ENCODE data around the gene TAT. TPM values are rescaled to one million over a fixed set of nuclear protein-coding genes. Genes with fewer than 3 reads are reported as not detected.
"Not testable (repeated sequence)": the region's sequence is repeated elsewhere in the genome, so short reads cannot be mapped to it uniquely, and the experiment has no call there.

Gene TAT
- polyA plus RNA-seq, 3 donors, result not detected

DNA sequence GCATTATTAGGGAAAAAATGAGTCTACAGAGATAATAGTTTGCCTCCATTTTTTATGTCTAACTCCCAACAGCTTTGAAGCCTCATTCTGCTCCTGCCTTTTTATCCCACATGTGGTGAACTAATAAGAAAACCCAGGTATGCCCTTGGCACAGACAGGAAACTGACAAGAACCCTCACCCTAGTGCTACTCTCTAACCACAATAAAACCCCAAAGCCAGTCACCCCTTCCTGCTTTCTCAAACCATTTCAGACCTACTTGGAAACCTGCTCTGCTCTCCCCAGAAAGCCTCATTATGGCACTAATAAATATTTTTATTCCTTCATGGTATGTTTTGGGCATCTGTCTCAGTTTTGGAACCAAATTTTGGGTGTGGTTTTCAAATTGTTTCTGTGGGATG is 45.2 kb upstream of the TAT start:
- H3K27ac ChIP-seq (ENCODE audit: low read depth in 1 of 2, low read length in 2 of 2), result no peak overlapping the region
- no peak overlapping the region for H2AFZ ChIP-seq (ENCODE audit: insufficient read depth, low read depth, low read length, poor library complexity, severe bottlenecking)
- Mint-ChIP-seq H3K27ac (no peak overlapping the region), H3K4me1 (no peaks in the 10 kb centered on the region), H3K4me3 (no peak overlapping the region), H3K36me3 (no peaks in the 10 kb centered on the region), H3K27me3 (ENCODE audit: low read depth in 3 of 3) (peaks cover 15 to 29% (median 29%) of the 10 kb centered on the region in 3 donors), H3K9me3 (peaks cover 0 to 9% (median 2%) of the 10 kb centered on the region in 7 donors)
- H3K9ac ChIP-seq (ENCODE audit: insufficient read depth, low read length, poor library complexity, severe bottlenecking), result no peak overlapping the region
- H3K9me3 ChIP-seq (replicated peaks in 1 of 2; ENCODE audit: control insufficient read depth in 1 of 2, insufficient read depth in 1 of 2, low read length in 2 of 2), result no peaks in the 10 kb centered on the region
- H3K79me2 ChIP-seq (ENCODE audit: insufficient read depth, low read length), result no peaks in the 10 kb centered on the region
- no peak overlapping the region for H3K4me2 ChIP-seq (replicated peaks; ENCODE audit: extremely low read depth, low read length, poor library complexity, severe bottlenecking)
- peaks cover 0 to 8% of the 10 kb centered on the region in 2 donors for H3K4me1 ChIP-seq (ENCODE audit: control insufficient read depth in 1 of 2, insufficient read depth in 2 of 2, low read length in 2 of 2)
- DNase-seq, result no peak
- no peak overlapping the region for H3K4me3 ChIP-seq (replicated peaks in 1 of 3; ENCODE audit: low read depth in 2 of 3, low read length in 3 of 3)
- peaks cover 33 to 34% of the 10 kb centered on the region in 2 donors for H3K27me3 ChIP-seq (ENCODE audit: control insufficient read depth in 2 of 2, insufficient read depth in 2 of 2, low read length in 2 of 2)
- no peaks in the 10 kb centered on the region for H3K36me3 ChIP-seq (replicated peaks in 1 of 2; ENCODE audit: control insufficient read depth in 1 of 2, insufficient read depth in 2 of 2, low read length in 2 of 2)
- TF ChIP-seq, protein P1, sequence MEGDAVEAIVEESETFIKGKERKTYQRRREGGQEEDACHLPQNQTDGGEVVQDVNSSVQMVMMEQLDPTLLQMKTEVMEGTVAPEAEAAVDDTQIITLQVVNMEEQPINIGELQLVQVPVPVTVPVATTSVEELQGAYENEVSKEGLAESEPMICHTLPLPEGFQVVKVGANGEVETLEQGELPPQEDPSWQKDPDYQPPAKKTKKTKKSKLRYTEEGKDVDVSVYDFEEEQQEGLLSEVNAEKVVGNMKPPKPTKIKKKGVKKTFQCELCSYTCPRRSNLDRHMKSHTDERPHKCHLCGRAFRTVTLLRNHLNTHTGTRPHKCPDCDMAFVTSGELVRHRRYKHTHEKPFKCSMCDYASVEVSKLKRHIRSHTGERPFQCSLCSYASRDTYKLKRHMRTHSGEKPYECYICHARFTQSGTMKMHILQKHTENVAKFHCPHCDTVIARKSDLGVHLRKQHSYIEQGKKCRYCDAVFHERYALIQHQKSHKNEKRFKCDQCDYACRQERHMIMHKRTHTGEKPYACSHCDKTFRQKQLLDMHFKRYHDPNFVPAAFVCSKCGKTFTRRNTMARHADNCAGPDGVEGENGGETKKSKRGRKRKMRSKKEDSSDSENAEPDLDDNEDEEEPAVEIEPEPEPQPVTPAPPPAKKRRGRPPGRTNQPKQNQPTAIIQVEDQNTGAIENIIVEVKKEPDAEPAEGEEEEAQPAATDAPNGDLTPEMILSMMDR (IDR thresholded peaks at IDR 0.05), result no peak
- no peaks in the 10 kb centered on the region for H4K20me1 ChIP-seq (ENCODE audit: insufficient read depth, low read length)
- intact Hi-C loops (cut with micrococcal nuclease), result no loop called here

DNA sequence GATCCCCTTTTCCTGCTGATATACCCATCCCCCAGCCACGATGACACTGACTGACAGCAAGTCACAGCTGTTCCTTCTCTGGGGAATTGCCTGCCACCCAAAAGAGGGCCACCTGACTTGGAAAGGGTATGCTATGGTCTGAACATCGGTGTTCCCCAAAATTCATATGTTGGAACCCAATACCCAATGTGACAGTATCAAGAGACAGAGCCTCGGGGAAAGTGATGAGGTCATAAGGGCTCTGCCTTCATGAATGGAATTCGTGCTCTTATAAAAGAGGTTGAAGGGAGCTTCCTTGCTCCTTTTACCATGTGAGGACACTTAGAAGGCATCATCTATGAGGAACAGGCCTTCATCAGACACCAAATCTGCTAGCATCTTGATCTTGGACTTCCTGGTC is 41.5 kb upstream of the TAT start:
- H3K79me2 ChIP-seq (ENCODE audit: insufficient read depth, low read length), result no peaks in the 10 kb centered on the region
- no peak overlapping the region for H3K4me3 ChIP-seq (replicated peaks in 1 of 3; ENCODE audit: low read depth in 2 of 3, low read length in 3 of 3)
- intact Hi-C loops (cut with micrococcal nuclease), result no loop called here
- H3K4me1 Mint-ChIP-seq, result no peaks in the 10 kb centered on the region
- peaks cover 3 to 20% (median 17%) of the 10 kb centered on the region in 3 donors for H3K27me3 Mint-ChIP-seq (ENCODE audit: low read depth in 3 of 3)
- H3K27ac Mint-ChIP-seq, result no peak overlapping the region
- TF ChIP-seq, protein P1 (IDR thresholded peaks at IDR 0.05), result no peak
- no peaks in the 10 kb centered on the region for H3K36me3 ChIP-seq (replicated peaks in 1 of 2; ENCODE audit: control insufficient read depth in 1 of 2, insufficient read depth in 2 of 2, low read length in 2 of 2)
- H4K20me1 ChIP-seq (ENCODE audit: insufficient read depth, low read length), result no peaks in the 10 kb centered on the region
- H3K9ac ChIP-seq (ENCODE audit: insufficient read depth, low read length, poor library complexity, severe bottlenecking), result no peak overlapping the region
- peaks cover 0 to 5% (median 0%) of the 10 kb centered on the region in 7 donors for H3K9me3 Mint-ChIP-seq
- H3K9me3 ChIP-seq (replicated peaks in 1 of 2; ENCODE audit: control insufficient read depth in 1 of 2, insufficient read depth in 1 of 2, low read length in 2 of 2), result no peaks in the 10 kb centered on the region
- H3K27me3 ChIP-seq (ENCODE audit: control insufficient read depth in 2 of 2, insufficient read depth in 2 of 2, low read length in 2 of 2), result peaks cover 0 to 5% of the 10 kb centered on the region in 2 donors
- DNase-seq, result no peak
- no peak overlapping the region for H3K27ac ChIP-seq (ENCODE audit: low read depth in 1 of 2, low read length in 2 of 2)
- H3K4me1 ChIP-seq (ENCODE audit: control insufficient read depth in 1 of 2, insufficient read depth in 2 of 2, low read length in 2 of 2), result no peaks in the 10 kb centered on the region
- H3K36me3 Mint-ChIP-seq, result no peaks in the 10 kb centered on the region
- H2AFZ ChIP-seq (ENCODE audit: insufficient read depth, low read depth, low read length, poor library complexity, severe bottlenecking), result no peak overlapping the region
- WGBS (ENCODE audit: insufficient coverage), result no CpG with 5 or more reads among the region's 4 CpGs
- H3K4me2 ChIP-seq (replicated peaks; ENCODE audit: extremely low read depth, low read length, poor library complexity, severe bottlenecking), result no peak overlapping the region
- no peak overlapping the region for H3K4me3 Mint-ChIP-seq

DNA sequence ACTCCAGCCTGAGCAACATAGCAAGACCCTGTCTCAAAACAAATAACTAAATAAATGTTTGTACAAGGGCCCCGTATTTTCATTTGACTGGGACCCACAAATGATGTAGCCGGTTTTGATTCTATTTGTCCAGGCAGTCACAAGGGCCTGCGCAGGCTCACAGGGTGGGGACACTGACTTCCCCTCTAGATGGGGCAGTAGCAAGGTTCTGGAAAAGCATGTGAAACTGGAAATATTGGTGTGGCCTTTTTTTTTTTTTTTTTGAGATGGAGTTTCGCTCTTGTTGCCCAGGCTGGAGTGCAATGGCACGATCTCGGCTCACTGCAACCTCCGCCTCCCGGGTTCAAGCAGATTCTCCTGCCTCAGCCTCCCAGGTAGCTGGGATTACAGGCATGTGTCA is 38.1 kb upstream of the TAT start:
- not testable (repeated sequence) for H3K27ac Mint-ChIP-seq; H2AFZ ChIP-seq (ENCODE audit: insufficient read depth, low read depth, low read length, poor library complexity, severe bottlenecking); H3K9ac ChIP-seq (ENCODE audit: insufficient read depth, low read length, poor library complexity, severe bottlenecking); H4K20me1 ChIP-seq (ENCODE audit: insufficient read depth, low read length); H3K27me3 ChIP-seq (ENCODE audit: control insufficient read depth in 2 of 2, insufficient read depth in 2 of 2, low read length in 2 of 2); H3K36me3 Mint-ChIP-seq; DNase-seq; H3K36me3 ChIP-seq (replicated peaks in 1 of 2; ENCODE audit: control insufficient read depth in 1 of 2, insufficient read depth in 2 of 2, low read length in 2 of 2); H3K27ac ChIP-seq (ENCODE audit: low read depth in 1 of 2, low read length in 2 of 2); H3K79me2 ChIP-seq (ENCODE audit: insufficient read depth, low read length); H3K4me1 ChIP-seq (ENCODE audit: control insufficient read depth in 1 of 2, insufficient read depth in 2 of 2, low read length in 2 of 2); H3K9me3 Mint-ChIP-seq; H3K4me3 Mint-ChIP-seq; H3K4me2 ChIP-seq (replicated peaks; ENCODE audit: extremely low read depth, low read length, poor library complexity, severe bottlenecking); H3K4me1 Mint-ChIP-seq; H3K4me3 ChIP-seq (replicated peaks in 1 of 3; ENCODE audit: low read depth in 2 of 3, low read length in 3 of 3); H3K9me3 ChIP-seq (replicated peaks in 1 of 2; ENCODE audit: control insufficient read depth in 1 of 2, insufficient read depth in 1 of 2, low read length in 2 of 2)
- WGBS (ENCODE audit: insufficient coverage), result 100% methylated on average over 3 of the region's 8 CpGs
- intact Hi-C loops (cut with micrococcal nuclease), result loop anchor here in 1 of 2 donors (5.0 kb wide), 1 partner anchor 203 kb away; no protein-coding TSS in a partner anchor
- H3K27me3 Mint-ChIP-seq (ENCODE audit: low read depth in 3 of 3), result peaks cover 14 to 35% (median 20%) of the 10 kb centered on the region in 3 donors

Measured in CD14-positive monocyte (primary cell).